ENCODE data around the gene MAPK8IP2.

- TF ChIP-seq CTCF (IDR thresholded peaks at IDR 0.05 in 4 of 5, conservative IDR thresholded peaks at IDR 0.05 in 1 of 5) (no peak), POLR2A (IDR thresholded peaks at IDR 0.05) (no peak)
These were observed at the start of gene MAPK8IP2 for GRCh38 chr22:50600538-50600937.

All from gastrocnemius medialis (tissue), 4 donors.